ENCODE measurements around the gene MAMDC4. TPM values are rescaled to one million over a fixed set of nuclear protein-coding genes. Genes with fewer than 3 reads are reported as not detected.
A peak's percentile ranks its signal among the peaks of the same experiment; 100 is the strongest.

MAMDC4 gene
- total and polyA plus RNA-seq, 3 donors from 2014 or later: 8.1 to 21.9 (median 18.3) TPM

- Histone ChIP-seq H3K4me1 (peaks cover 8% of the 10 kb centered on the region), H3K9me3 (no peaks in the 10 kb centered on the region), H3K27ac (no peak overlapping the region), H3K27me3 (no peaks in the 10 kb centered on the region), H3K4me3 (no peak overlapping the region), H3K36me3 (ENCODE audit: low read depth, missing control alignments) (no peaks in the 10 kb centered on the region)
- WGBS, 2 donors: 69 to 72% methylated on average over 8 to 19 of the region's 20 CpGs
- DNase-seq: peak; percentile 82
- intact Hi-C loops (cut with DNase I; ENCODE audit: low total_unique reads): no loop called here
- no peak for TF ChIP-seq POLR2A (IDR thresholded peaks at IDR 0.05)
- no peak for TF ChIP-seq CTCF (IDR thresholded peaks at IDR 0.05)
Observed at GRCh38 chr9:136858844-136859757, 7.0 kb downstream of the MAMDC4 start.

- peaks cover 14% of the 10 kb centered on the region for H3K4me1 ChIP-seq
- no peak overlapping the region for H3K4me3 ChIP-seq
- H3K36me3 ChIP-seq (ENCODE audit: low read depth, missing control alignments): no peaks in the 10 kb centered on the region
- WGBS, 2 donors: 89 to 94% methylated on average over 7 to 9 of the region's 9 CpGs
- H3K27ac ChIP-seq: no peak overlapping the region
- no peaks in the 10 kb centered on the region for H3K9me3 ChIP-seq
- H3K27me3 ChIP-seq: no peaks in the 10 kb centered on the region
- TF ChIP-seq POLR2A (IDR thresholded peaks at IDR 0.05) (no peak), CTCF (IDR thresholded peaks at IDR 0.05) (no peak)
- DNase-seq: no peak
- intact Hi-C loops (cut with DNase I; ENCODE audit: low total_unique reads): no loop called here
Observed at GRCh38 chr9:136860529-136860928, 8.4 kb downstream of the MAMDC4 start.

GRCh38 chr9:136860933-136861873, 9.1 kb downstream of the MAMDC4 start:
- intact Hi-C loops (cut with DNase I; ENCODE audit: low total_unique reads): no loop called here
- WGBS, 2 donors: 93% methylated on average over 3 to 22 of the region's 22 CpGs
- Histone ChIP-seq H3K4me3 (no peak overlapping the region), H3K27me3 (no peaks in the 10 kb centered on the region), H3K27ac (no peak overlapping the region), H3K9me3 (no peaks in the 10 kb centered on the region), H3K4me1 (peaks cover 15% of the 10 kb centered on the region), H3K36me3 (ENCODE audit: low read depth, missing control alignments) (no peaks in the 10 kb centered on the region)
- no peak for DNase-seq
- TF ChIP-seq CTCF (IDR thresholded peaks at IDR 0.05) (no peak), POLR2A (IDR thresholded peaks at IDR 0.05) (no peak)

GRCh38 chr9:136861874-136862457, 9.8 kb downstream of the MAMDC4 start:
- Histone ChIP-seq H3K4me1 (peaks cover 18% of the 10 kb centered on the region), H3K4me3 (no peak overlapping the region), H3K36me3 (ENCODE audit: low read depth, missing control alignments) (no peaks in the 10 kb centered on the region), H3K27me3 (no peaks in the 10 kb centered on the region), H3K27ac (no peak overlapping the region), H3K9me3 (no peaks in the 10 kb centered on the region)
- intact Hi-C loops (cut with DNase I; ENCODE audit: low total_unique reads): no loop called here
- TF ChIP-seq CTCF (IDR thresholded peaks at IDR 0.05) (no peak), POLR2A (IDR thresholded peaks at IDR 0.05) (no peak)
- 88% methylated on average over 24 to 26 of the region's 26 CpGs for WGBS, 2 donors
- DNase-seq: no peak
